Vagina (tissue), 2 donors: ENCODE data around the gene CFTR.

Source experiments
- CTCF ChIP-seq, 3 experiments: fragments of 450-650 bp in 2 of 3; fragments of 200-600 bp in 1 of 3; sonication (generic) in 1 of 3; IDR thresholded peaks; one replicate each; pipeline ENCODE4 v1.5.1; 2017 to 2019; ENCODE audit warnings: antibody characterized with exemption in 3 of 3, mild to moderate bottlenecking in 2 of 3, moderate library complexity in 2 of 3
- POLR2AphosphoS5 ChIP-seq, 2 donors: sonication (generic); formaldehyde crosslinking; IDR thresholded peaks; one replicate each; pipeline ENCODE4 v1.9.0; 2017; ENCODE audit warnings: antibody characterized with exemption in 2 of 2, mild to moderate bottlenecking in 2 of 2, low read depth in 1 of 2; ENCODE audit not compliant: insufficient read depth in 1 of 2

- no peak for TF ChIP-seq CTCF (IDR thresholded peaks at IDR 0.05)
- TF ChIP-seq POLR2AphosphoS5 (IDR thresholded peaks at IDR 0.05; ENCODE audit: insufficient read depth in 1 of 2, low read depth in 1 of 2): no peak
These were observed 151.2 kb downstream of the CFTR start for GRCh38 chr7:117630907-117631564.
